8988T (cell line): ENCODE results near the gene CD83.

Experiments used
- DNase-seq: peaks from one replicate; pipeline ENCODE4 v3.0.0; 2011

CD83 gene

DNA sequence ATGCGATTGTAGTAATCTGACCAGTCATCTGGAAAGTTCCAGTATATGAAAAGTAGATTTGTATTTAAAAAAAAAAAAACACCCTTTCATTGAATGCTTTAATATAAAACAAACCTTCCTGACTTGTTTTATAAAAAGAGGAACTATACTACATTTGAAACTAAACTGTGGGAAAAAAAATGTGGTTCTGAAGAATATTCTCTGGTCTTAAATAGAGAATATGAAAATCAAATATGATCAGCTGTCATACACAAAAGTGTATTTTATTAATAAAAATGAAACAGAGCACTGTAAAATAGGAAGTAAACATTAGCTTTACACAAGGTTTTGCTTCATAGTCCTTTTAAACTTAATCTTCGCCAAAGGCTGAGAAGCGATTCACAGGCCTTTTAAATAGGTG lies 25.3 kb upstream of the CD83 start:
- DNase-seq, result no peak

DNA sequence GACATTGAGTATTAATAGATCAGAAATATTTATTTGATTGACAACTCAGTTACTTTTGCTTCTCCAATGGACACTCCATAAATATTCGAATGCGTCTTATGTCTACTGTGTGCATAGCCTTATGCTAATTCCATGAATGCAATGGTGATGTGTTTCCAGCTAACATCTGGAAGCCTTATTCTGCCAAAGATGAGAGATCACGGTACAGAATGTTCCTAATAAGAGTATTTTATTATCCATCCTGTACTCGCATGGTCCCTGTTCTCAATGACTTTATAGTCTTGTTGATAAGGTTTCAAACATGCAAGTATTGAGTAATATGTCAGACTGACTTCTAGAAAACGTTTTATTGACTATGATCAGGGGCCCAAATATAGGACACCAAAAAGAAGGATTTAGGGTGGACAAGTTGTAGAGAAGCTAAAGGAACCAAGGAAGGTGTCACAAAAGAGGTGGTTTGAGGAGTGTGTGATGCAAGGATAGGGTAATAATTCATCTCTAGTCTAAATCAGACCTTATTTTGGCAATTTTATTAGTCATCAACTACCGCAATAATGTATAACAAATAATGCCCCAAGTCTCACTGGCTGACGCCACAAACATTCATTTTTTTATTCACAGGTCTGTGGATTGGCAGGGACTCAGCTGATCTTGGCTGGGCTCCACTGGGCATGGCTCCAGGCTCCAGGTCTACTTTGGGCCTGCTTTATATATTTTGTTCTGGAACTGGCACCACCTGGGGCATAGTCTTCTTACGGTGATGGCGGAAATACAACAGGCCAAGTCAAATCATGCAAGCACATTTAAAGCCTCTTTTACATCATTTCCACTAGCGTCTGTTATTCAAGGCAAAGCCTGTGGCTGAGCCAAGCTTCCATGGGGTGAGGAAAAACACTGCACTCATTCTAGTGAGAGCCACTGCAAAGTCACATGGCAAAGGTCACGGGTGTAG lies 24.5 kb upstream of the CD83 start:
- DNase-seq, result no peak

DNA sequence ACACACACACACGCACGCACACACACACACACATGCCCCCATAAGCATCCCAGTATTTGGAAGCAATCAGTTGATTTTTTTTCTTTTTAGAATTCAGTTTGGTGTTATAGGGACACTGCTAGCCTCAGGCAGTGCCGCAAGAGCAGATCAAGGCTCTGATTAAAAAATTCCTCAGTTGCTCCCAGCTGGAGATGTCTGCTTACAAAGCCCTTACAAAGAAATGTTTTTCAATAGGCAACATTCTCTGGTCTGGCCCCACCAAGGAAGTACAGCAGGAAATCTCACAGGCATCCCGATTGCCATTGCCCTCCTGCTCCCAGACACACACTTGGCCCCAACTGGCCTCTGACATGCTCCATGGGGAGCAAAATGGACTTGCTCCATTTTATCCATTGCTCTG lies 22.9 kb upstream of the CD83 start:
- DNase-seq, result no peak

DNA sequence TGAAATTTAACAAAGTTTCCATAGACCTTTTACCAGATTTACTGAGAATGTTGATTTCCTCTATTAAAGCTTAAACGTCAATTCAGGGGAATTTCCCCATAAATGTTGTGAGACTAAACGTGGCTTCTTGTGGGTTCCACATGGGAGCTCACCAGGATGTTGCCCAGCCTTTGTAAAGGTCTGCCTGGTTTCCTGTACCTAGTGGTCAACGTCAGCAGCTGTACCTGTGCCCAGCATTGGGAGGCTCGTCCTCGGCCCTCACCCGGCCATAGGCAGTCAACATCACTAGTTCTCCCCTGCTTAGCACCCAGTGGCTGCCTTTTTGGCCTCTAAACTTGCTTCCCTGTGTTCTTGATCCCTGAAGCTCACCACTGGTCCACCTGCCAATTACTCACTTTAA lies 22.1 kb upstream of the CD83 start:
- no peak for DNase-seq

DNA sequence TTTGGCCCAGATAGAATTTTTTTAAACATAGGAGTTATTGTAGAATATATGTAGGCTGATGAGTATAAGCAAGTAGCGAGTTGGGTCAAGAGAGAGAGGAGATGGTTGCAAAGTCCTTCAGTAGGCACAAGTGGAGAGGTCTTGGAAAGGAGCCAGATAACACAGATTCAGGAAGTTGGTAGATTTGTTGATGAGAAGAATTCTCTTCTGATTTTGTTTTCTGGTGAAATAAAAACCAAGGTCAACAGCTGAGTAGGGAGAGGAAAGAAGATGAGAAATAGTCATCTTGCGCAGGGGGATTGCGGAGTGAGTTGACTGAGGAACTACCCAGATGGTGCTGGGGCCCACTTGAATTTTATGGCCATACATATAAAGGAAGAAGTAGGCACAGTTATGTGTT lies 17.4 kb upstream of the CD83 start:
- no peak for DNase-seq

DNA sequence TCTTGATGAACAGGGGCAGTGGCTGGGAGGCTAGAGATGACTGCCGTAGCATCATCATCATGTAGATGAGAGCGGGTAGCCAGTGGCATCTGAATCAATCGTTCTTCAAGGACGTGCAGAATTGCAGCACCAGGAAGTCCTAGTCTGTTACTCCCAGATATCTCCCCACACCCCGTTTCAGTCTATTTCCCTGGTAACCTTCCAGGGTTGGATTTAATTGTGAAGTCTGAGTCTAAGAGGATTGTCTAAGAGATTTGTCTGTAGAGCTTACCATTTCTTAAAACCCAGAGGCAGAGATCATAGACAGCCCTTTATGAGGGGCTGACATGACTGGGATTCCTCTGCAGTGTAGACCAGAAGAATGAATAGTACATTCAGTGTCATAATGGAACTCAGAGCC lies 16.6 kb upstream of the CD83 start:
- DNase-seq, result no peak

DNA sequence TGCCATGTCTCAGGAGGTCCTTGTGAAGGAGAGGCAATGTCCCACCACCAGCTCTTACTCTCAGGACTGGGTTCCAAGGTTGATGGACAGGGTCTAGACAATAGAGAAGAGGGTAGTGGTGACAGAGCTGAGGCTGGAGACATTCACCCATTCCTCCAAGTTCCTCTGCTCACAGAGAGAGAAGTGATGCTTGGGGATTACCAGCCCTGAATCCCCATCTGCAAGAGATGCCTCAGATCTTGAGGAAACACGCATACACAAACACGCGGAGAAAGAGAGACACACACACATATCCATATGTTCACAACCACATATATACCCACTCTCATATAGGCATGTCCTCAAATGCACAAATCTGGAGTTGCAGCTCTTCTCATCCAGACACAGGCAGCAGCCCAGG lies 15.2 kb upstream of the CD83 start:
- no peak for DNase-seq

DNA sequence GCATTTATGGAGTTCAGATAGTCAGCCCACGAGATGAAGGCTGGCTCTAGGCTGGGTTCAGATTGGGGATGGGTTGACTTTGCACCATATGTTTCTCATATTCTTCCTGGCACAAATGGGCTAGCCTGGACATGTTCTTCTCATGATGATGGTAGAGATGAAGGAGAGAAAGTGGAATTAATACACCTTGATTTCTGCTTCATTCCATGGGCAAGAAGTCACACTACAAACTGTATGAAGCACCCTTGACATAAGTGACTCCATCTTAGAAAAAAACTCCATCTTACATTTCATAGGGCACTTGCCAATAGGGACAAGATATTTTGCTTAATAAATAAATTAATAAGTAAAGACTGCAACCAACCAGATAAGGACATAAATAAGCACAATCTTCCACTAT lies 12.0 kb upstream of the CD83 start:
- no peak for DNase-seq

DNA sequence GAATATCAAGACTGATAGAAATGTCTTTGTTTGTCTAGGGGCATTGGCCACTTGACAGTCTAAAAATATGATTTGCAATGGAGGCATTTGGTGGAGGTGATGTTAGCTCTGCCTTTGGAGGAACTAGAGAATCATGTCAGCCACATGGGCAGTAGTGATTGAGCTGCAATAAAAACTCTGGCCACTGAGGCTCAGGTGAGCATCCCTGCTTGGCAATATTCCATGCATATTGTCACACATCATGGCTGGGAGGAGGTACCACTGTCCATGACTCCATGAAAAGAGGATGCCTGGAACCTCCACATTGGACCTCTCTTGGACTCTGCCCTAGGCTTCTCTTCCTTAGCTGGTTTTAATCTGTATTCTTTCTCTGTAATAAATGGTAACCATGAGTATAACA lies 10.6 kb upstream of the CD83 start:
- no peak for DNase-seq

DNA sequence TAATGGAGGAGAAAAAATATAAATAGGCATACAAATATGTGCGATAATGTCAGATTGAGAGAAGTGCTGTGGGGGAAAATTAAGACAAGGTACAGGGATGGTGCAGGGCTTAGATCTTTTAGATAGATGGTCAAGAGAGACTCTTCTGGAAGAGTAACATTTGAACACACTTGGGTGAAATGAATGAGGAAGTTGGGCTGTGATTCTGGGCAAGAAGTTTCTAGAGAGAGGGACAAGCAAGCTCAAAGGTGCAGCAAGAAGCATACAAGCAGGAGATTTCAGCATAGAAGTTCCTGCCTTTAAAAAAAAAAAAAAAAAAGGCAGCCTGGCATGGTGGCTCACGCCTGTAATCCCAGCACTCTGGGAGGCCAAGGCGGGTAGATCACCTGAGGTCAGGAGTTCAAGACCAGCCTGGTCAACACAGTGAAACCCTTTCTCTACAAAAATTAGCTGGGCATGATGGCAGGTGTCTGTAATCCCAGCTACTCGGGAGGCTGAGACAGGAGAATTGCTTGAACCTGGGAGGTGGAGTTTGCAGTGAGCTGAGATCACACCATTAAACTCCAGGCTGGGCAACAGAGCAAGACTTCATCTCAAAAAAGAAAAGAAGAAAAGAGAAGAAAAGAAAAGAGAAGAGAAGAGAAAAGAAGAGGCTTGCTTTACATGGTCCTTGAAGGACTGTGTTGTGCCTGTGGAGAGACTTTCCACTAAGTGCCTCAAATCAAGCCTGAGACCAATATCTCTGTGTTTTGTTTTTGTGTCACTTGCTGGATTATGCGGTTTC lies 9.7 kb upstream of the CD83 start:
- no peak for DNase-seq

DNA sequence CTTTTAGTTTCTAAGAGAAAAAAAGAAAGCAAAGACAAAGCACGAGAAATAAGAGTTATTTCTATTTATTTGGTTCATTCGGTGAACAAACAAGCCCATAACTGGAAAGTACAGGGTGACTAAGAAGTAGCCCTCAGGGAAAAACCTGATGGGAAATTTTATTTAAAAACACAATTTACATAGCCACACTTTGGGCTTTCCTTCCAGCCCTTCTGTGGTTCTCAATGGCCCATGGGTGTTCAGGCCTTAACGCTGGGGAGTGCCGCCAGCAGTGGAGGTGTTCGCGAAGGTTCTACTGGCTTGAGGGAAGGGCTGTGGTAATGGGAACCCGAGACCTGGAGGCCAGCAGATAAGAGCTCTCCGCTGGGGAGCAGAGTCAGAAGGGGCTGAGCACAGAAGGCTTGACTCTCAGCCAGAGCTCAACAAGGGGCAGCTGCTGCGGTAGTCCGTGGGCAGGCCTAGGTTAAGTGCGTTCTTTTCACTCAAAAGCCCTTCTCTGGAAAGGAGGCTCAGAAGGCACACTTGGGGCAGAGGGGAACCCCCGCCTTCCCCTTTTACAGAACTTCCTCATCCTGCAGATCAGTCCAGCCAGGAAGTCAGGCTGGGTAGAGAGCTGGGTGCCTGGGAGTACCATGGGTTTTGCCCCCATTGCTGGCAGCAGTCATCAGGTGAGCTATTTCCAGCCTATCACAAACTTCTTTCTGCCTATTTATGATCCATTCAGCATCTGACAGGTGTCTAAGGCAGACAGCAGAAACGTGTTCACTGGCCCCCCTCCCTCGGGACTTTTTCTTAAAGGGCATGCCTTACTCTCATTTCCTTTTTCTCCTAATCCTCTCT lies 8.8 kb upstream of the CD83 start:
- no peak for DNase-seq

DNA sequence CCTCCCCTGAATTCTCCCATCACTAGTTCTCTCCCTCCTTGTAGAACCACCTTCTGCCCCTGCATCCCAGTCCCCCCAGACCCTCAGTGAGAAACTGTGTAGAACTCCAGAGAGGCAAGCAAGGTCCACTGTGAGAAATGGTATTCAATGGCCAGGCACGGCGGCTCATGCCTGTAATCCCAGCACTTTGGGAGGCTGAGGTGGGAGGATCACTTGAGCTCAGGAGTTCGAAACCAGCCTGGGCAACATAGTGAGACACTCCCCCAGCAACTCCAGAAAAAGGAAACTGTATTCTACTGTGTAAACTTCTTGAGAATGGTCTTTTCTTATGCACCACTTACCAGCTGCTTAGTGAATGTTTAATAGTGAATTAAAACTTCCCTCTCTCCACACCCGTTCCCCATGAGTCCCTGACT lies 8.2 kb upstream of the CD83 start:
- DNase-seq, result no peak

DNA sequence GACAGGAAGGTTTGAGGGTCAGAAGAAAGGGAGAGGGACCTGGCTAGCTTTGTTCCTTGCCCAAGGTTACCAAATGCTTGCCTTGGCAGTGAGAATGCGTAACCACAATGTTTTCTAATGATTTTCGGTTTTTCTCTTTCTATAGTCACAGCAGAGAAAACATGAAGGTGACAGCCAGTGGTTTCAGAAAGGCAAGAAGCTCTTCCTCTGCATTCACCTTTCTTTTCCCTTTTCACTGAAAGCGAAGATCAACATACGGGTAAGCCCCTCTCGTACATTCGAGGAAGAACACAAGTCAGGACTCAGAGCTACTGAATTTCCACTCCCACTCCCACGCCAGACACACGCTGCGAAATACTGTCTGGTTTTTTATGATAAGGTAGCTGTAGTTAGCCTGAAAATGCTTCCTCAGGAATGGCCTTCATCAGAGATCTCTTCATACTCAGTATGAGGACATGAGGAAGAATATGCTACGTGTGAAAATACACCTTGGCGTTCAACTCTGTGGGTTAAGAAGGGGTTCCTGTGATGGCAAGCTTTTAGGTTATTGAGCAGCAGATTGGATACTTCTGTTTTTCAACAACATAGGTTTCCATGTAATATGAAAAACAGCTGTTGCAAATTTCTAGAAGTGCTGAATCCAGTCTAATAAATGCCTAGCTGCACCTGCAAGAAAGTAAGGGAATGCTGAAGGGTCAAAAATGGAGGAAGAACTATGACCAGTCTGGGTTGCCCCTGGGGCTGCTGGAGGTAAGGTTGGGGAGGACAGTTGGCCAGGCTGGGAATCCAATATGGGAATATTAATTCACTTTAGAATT lies 7.4 kb upstream of the CD83 start:
- DNase-seq, result no peak

DNA sequence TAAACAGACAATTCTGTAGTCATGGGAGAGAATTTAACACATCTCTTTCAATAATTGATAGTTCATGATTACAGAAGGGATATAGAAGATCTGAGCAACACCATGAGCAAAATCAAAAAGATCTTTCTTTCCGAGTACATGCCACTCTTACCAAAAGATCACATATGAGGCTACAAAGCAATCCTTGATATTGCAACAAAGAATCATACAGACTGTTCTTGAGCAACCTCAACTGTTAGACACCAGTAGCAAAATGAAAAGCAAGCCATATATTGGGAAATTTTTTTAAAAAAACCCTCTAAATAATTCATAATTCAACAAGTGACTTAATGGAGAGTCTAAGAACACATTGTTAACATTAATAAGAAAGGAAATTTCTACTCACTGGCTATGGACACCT lies 3.6 kb upstream of the CD83 start:
- no peak for DNase-seq

DNA sequence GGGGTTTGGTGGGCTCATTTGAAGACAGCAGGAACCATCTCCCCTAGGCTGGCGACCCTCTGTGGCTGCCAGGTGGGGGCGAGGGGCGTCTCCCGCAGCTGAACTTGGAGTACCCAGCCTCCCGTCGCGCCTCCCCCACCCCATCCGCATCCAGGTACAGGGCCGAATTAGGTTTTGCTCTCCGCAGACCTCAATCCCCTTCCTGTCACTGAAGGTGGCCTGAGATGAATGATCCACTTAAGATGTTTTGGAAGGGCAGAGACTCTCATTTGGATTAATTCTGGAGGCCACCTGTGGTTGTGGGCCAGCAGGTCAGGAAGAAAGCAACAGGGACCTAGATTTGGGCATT lies 493 bp downstream of the CD83 start:
- DNase-seq, result no peak

DNA sequence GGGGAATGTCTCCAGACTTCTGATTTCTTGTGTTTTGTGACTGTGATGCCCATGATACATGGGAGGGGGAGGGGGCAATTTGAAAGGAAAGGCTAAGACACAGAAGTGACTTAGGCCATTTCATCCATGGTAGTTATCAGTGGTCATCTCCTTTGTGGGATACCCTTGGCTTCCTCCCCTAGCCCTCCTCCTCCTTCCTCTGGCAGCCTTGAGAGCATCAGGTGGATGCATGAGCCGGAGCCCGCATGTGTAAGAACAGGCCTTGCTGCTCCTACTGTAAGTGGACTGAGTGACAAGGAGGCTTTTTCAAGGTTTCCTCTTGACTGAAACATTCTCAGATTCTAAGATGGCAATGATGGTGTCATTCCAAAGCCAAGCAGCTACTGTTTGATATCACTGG lies 874 bp downstream of the CD83 start:
- DNase-seq, result no peak

DNA sequence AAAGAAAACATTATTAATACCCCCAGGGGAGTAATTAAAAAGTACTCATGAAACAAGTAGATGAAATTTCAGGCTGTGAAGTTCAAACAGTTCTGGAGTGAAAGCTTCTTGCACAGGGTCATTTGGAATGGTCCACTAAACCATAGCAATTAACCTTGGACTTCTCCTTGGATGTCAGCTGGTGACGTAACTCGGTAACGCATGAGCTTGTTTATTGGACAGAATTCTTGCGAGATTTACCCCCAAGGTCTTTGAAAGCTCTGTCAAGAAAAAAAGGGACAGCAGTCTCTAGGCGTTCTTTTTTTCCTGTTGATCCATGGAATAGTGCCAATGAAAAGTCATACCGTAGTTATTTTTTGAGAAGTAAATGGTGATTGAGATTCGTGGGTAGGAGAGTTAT lies 2.2 kb downstream of the CD83 start:
- no peak for DNase-seq

DNA sequence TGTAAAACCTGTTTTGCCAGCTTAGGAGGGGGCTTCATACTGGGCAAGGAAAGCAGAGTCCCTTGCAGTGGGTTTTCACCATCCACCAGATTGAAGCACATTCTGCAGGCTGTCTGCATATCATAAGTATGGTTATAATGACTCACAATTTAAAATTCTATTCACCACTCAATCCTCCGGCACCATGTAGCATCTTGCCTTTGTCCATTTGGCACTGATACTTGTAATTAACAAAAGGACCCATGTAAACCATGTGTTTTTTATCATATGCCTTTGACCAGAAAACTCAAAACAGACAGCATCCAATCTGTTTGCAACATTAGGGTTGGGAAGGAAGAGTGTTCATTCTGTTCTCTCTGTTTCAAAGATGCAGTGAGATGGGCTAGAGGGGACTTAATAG lies 3.0 kb downstream of the CD83 start:
- DNase-seq, result no peak

DNA sequence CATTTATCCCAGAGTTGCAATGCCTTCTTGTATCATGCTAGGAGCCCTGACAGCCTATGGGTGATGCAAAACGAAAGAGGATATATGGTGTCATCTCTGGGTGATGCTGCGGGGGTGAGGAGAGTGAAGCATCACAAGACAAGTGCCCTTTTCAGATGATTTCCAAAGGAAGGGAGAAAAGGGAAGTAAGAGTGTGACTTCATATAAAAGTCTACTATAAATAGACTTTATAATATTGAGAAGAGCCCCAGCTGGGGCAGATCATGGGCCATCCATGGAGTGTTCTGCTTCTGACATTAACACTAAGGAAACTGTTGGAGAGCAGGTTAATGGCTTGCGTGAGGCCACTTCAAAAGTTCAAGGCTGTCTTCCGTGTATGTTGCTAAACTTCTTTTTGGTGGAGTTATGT lies 4.4 kb downstream of the CD83 start:
- no peak for DNase-seq

DNA sequence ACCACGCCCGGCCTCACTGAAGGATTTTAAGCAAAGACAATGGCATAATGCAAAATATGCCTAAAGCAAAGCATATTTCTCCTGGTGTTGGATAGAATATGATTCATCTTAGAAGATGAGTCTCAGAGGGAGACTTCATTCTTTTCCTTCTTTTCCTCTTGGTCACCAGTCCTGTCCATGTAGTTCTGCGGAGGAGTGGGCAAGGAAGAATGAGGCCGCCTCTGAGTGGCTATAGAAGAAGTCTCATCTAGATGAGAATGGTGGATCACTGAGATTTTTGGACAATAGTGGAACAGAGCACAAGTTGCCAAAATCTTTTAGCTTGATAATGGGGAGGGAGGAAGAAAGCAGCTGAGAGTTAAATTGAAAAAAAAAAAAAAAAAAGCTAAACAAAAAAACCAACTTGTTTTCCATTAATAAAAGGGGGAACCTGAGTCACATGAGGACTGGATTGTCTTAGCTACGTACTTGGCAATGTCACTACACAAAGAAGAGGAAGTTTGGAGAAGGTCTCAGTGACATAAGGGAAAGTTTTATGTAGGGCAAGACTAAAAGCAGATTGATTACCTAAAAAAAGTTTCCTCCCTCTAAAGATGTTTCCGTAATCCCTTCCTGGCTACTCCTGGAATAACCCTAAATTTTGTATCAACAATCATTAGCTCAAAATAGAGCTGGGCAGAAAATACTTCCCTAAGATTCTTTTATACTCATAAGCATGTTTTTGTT lies 6.0 kb downstream of the CD83 start:
- DNase-seq, result no peak

DNA sequence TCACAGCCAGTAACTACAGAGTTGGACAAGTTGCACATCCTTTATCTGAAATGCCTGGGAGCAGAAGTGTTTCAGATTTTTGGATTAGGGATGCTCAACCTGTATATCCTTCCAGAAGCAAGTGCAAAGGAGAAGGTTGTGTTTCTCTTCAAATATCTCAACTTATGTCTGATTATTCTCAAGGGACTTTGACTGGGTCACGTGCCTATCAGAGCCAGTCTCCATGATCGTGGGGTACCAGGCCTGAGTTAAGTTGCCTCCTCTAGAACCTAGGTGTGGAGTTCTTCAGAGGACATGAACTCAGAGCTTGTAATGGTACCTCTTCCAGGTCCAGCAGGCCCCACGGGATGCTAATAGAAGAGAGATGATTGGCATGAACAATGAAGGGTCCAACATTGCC lies 7.8 kb downstream of the CD83 start:
- no peak for DNase-seq

DNA sequence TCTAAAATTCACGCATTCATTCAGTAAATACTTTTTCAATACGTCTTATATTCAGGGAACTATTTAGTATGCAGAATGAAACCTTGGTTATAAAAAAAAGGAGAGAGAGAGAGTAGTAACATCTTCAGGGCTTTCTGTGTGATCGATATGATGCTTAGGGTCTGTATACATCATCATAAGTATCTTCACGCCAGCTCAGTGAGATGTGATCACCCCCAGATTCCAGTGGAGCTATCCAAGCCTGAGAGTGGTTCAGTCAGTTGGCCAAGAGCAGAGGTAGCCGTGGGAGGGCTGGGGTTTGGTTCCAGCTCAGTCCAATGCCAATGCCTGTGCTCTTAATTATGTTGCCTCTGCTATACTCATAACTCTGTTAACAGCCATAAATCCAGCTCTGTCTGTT lies 8.6 kb downstream of the CD83 start:
- no peak for DNase-seq
